Calu3 (cell line): ENCODE measurements around the gene HNRNPU. TPM values are rescaled to one million over a fixed set of nuclear protein-coding genes. Genes with fewer than 3 reads are reported as not detected.

Source experiments
- BruUV-seq: library from RNA; stranded (reverse); fragments of 400-500 nt; replicated peaks from 2 replicates; lab custom pipeline; 2021; lab: Mats Ljungman, UMichigan
- CTCF ChIA-PET: fragments of 300-600 bp; sonication (Branson Sonifier 250); formaldehyde crosslinking; loops from one replicate; lab custom pipeline; 2022; ENCODE audit warnings: antibody characterized with exemption; lab: Charles Lee
- DNase-seq: peaks from one replicate; pipeline ENCODE4 v3.0.0; 2022
- H3K27ac Mint-ChIP-seq: one replicate; pipeline ENCODE4 v1.8.0; 2022; ENCODE audit warnings: mixed read lengths; ENCODE audit not compliant: unreplicated experiment
- H3K27me3 Mint-ChIP-seq: one replicate; pipeline ENCODE4 v1.8.0; 2022; ENCODE audit warnings: mixed read lengths; ENCODE audit not compliant: unreplicated experiment
- H3K36me3 Mint-ChIP-seq: one replicate; pipeline ENCODE4 v1.8.0; 2022; ENCODE audit warnings: mild to moderate bottlenecking, moderate library complexity, mixed read lengths; ENCODE audit not compliant: insufficient read depth, unreplicated experiment
- H3K4me1 Mint-ChIP-seq: one replicate; pipeline ENCODE4 v1.8.0; 2022; ENCODE audit warnings: mild to moderate bottlenecking, low read depth, mixed read lengths; ENCODE audit not compliant: unreplicated experiment
- H3K4me3 Mint-ChIP-seq: one replicate; pipeline ENCODE4 v1.8.0; 2022; ENCODE audit warnings: mild to moderate bottlenecking, low read depth, moderate library complexity, mixed read lengths; ENCODE audit not compliant: unreplicated experiment
- H3K9me3 Mint-ChIP-seq: one replicate; pipeline ENCODE4 v1.8.0; 2022; ENCODE audit warnings: low read depth, mixed read lengths; ENCODE audit not compliant: unreplicated experiment
- CTCF ChIP-seq: fragments of 200-600 bp; IDR thresholded peaks from one replicate; pipeline ENCODE4 v1.8.0; 2022; ENCODE audit warnings: antibody characterized with exemption; ENCODE audit not compliant: unreplicated experiment
- intact Hi-C: fragments of 100-400 bp; cut with micrococcal nuclease; formaldehyde crosslinking; loops from one replicate; pipeline ENCODE4 v1.10.0; 2022; ENCODE audit not compliant: unreplicated experiment
- total RNA-seq: library from RNA; stranded (reverse); gene quantifications from 2 replicates; pipeline ENCODE4 v1.2.3, GENCODE V29; 2022

HNRNPU gene
- total RNA-seq, 1 experiment from 2014 or later: 453 TPM

GRCh38 chr1:244858357-244858756, 6.0 kb downstream of the HNRNPU start:
- CTCF ChIA-PET: no interaction called here
- no peaks in the 10 kb centered on the region for H3K9me3 Mint-ChIP-seq
- no TSS peak for BruUV-seq
- TF ChIP-seq CTCF: no peak
- H3K27me3 Mint-ChIP-seq: no peaks in the 10 kb centered on the region
- peaks cover 100% of the 10 kb centered on the region for H3K36me3 Mint-ChIP-seq
- no peak overlapping the region for H3K4me3 Mint-ChIP-seq
- no peak for DNase-seq
- intact Hi-C loops: no loop called here
- H3K4me1 Mint-ChIP-seq: peaks cover 52% of the 10 kb centered on the region
- H3K27ac Mint-ChIP-seq: no peak overlapping the region

- intact Hi-C loops: no loop called here
- no peak overlapping the region for H3K4me3 Mint-ChIP-seq
- H3K36me3 Mint-ChIP-seq: peaks cover 97% of the 10 kb centered on the region
- DNase-seq: no peak
- H3K4me1 Mint-ChIP-seq: peaks cover 52% of the 10 kb centered on the region
- no TSS peak for BruUV-seq
- H3K27ac Mint-ChIP-seq: no peak overlapping the region
- TF ChIP-seq CTCF: no peak
- CTCF ChIA-PET: no interaction called here
- H3K9me3 Mint-ChIP-seq: no peaks in the 10 kb centered on the region
- H3K27me3 Mint-ChIP-seq: no peaks in the 10 kb centered on the region
Observed at GRCh38 chr1:244857761-244858160, 6.6 kb downstream of the HNRNPU start.

- BruUV-seq: no TSS peak
- H3K36me3 Mint-ChIP-seq: peaks cover 96% of the 10 kb centered on the region
- no peaks in the 10 kb centered on the region for H3K9me3 Mint-ChIP-seq
- TF ChIP-seq CTCF: no peak
- CTCF ChIA-PET: no interaction called here
- H3K27me3 Mint-ChIP-seq: no peaks in the 10 kb centered on the region
- peaks cover 40% of the 10 kb centered on the region for H3K4me1 Mint-ChIP-seq
- peak overlapping the region; percentile 8 for H3K27ac Mint-ChIP-seq
- no peak overlapping the region for H3K4me3 Mint-ChIP-seq
- DNase-seq: no peak
- intact Hi-C loops: no loop called here
Observed at GRCh38 chr1:244854865-244855578, 9.3 kb downstream of the HNRNPU start.

DNA sequence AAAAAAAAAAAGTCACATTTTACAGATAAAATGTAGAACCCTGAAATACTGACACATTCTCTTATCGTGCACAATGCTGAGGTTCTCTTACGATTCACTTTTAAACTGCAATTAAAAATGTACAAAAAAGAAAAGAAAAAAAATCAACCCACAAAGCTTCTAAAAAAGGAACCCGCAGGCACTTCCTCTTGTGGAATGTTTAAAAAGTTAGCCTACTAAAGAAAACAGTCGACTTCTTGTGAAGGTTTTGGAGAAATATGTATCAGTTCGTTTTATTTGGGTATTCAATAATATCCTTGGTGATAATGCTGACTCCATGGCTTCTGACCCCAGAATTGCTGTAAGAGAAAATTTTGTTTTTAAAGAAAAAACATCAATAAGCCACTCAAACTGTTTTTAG, 10.2 kb downstream of the HNRNPU start:
- H3K4me1 Mint-ChIP-seq: peaks cover 33% of the 10 kb centered on the region
- no TSS peak for BruUV-seq
- CTCF ChIA-PET: interaction anchor here (1.9 kb wide), 1 partner anchor 8 kb away, joined by 6 read pairs; no protein-coding TSS in a partner anchor
- H3K27me3 Mint-ChIP-seq: no peaks in the 10 kb centered on the region
- peaks cover 96% of the 10 kb centered on the region for H3K36me3 Mint-ChIP-seq
- TF ChIP-seq CTCF: no peak
- intact Hi-C loops: no loop called here
- H3K27ac Mint-ChIP-seq: no peak overlapping the region
- no peak overlapping the region for H3K4me3 Mint-ChIP-seq
- no peaks in the 10 kb centered on the region for H3K9me3 Mint-ChIP-seq
- no peak for DNase-seq
